ENCODE data around the gene ZNF773.
A peak's percentile ranks its signal among the peaks of the same experiment; 100 is the strongest.
"Not testable (repeated sequence)": the region's sequence is repeated elsewhere in the genome, so short reads cannot be mapped to it uniquely, and the experiment has no call there.

ZNF773 gene

DNA sequence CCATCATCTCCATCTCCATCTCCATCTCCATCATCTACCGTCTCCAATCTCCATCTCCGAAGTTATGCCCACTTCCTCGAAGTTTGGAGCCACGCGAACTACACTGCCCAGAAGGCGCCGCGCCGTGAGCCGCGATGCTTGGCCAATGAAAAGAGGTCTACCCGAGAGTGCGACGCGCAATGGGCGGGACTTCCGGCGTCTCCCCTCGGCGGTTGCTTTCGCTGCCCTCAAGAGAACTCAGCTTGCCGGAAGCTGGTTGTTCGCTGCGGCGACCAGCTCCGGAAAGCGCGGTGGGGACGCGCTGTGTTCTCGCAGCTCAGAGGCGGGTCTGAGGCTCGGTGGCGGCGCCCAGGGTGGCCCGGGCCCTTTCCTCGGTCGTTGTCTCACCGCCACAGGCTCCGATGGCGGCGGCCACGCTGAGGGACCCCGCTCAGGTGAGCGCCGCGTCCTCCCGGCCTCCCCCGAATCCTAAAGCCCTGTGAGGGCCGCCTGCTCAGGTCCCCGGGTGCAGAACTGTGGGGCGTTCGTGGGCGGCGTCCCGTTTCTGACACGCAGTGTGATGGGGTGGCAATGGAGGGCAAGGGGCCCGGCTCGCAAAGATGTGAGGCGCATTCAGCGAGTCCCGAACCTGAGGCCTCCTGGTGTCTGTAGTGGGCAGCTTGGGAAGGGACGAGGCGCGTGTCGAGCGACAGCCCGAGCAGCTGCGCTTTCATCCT is at the start of gene ZNF773:
Gene ZNF773 (plus strand): TSS at position 259 of the 716 bp plus-strand sequence. CDS start 143 bp downstream, at position 402.
- not testable (repeated sequence) for H3K27me3 ChIP-seq (ENCODE audit: control insufficient read depth, insufficient read depth, low read length); H3K4me1 ChIP-seq; H3K36me3 ChIP-seq (ENCODE audit: control insufficient read depth, insufficient read depth, low read length); H3K9me3 ChIP-seq (ENCODE audit: control insufficient read depth, low read length); H3K79me2 ChIP-seq
- Histone ChIP-seq H3K27ac (peak within 1 kb of the TSS; percentile 74), H3K4me3 (ENCODE audit: low read depth, low read length) (peak within 1 kb of the TSS; percentile 92), H3K4me2 (ENCODE audit: low read length) (peak within 1 kb of the TSS; percentile 58), H3K9ac (peak within 1 kb of the TSS; percentile 74), H2AFZ (peak within 1 kb of the TSS; percentile 28)

DNA sequence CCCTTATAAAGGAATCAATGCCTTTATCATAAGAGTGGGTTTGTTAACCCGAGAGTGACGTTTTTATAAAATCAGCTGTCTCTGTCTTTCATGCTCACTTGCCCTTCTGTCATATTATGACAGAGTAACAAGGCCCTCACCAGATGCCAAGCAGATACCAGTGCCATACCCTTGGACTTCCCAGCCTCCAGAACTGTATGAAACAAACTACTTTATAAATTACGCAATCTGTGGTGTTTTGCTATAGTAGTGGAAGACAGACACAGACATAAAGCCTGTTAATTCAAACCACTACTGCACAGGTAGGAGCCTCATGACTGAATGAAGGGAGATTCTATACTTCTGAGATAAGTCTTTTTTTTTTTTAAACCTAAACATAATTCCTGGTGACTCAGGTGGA is 47.4 kb upstream of the ZNF773 start:
- H3K4me3 ChIP-seq (ENCODE audit: low read depth, low read length): no peak overlapping the region
- H3K9me3 ChIP-seq (ENCODE audit: control insufficient read depth, low read length): no peaks in the 10 kb centered on the region
- TF ChIP-seq, protein P1, sequence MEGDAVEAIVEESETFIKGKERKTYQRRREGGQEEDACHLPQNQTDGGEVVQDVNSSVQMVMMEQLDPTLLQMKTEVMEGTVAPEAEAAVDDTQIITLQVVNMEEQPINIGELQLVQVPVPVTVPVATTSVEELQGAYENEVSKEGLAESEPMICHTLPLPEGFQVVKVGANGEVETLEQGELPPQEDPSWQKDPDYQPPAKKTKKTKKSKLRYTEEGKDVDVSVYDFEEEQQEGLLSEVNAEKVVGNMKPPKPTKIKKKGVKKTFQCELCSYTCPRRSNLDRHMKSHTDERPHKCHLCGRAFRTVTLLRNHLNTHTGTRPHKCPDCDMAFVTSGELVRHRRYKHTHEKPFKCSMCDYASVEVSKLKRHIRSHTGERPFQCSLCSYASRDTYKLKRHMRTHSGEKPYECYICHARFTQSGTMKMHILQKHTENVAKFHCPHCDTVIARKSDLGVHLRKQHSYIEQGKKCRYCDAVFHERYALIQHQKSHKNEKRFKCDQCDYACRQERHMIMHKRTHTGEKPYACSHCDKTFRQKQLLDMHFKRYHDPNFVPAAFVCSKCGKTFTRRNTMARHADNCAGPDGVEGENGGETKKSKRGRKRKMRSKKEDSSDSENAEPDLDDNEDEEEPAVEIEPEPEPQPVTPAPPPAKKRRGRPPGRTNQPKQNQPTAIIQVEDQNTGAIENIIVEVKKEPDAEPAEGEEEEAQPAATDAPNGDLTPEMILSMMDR (IDR thresholded peaks at IDR 0.05): no peak

DNA sequence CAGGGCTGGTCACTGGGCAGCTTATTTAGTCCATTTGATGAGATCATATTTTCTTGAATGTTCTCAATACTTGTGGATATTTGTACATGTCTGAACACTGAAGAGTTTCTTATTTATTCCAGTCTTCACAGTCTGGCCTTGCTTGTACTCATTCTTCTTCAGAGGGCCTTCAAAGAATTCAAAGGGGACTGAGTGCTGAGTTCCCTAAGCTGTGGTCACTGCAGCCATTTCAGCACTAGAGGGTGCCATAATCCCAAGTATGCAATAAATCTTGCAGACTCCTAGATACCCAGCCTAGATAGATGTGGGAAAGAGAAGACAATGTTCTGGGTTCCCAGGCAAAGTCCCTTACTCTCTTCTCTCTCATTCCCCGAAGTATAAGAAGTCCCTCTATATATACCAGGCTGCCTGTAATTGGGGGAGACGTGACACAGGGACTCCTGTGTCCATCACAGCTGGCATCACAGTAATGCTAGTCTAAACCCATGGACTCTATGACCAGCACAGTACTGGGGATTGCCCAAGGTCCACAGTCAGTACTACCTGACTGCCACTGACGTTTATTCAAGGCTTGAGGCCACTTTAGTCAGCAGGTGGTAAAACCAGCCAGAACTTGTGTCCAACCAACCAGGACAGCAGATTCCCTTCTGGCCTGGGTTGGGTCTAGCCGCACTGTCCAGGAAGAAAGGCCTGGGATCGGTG is 33.9 kb upstream of the ZNF773 start:
- Histone ChIP-seq H3K9me3 (ENCODE audit: control insufficient read depth, low read length) (peaks cover 13% of the 10 kb centered on the region), H3K27me3 (ENCODE audit: control insufficient read depth, insufficient read depth, low read length) (no peaks in the 10 kb centered on the region), H3K4me2 (ENCODE audit: low read length) (no peak overlapping the region), H3K4me3 (ENCODE audit: low read depth, low read length) (no peak overlapping the region), H2AFZ (no peak overlapping the region), H3K79me2 (no peaks in the 10 kb centered on the region), H3K4me1 (no peaks in the 10 kb centered on the region), H3K36me3 (ENCODE audit: control insufficient read depth, insufficient read depth, low read length) (peaks cover 28% of the 10 kb centered on the region), H3K27ac (no peak overlapping the region), H3K9ac (no peak overlapping the region)
- TF ChIP-seq, protein P1 (IDR thresholded peaks at IDR 0.05): no peak

More for the DNA sequence above, 47.4 kb upstream of the ZNF773 start:
- no peaks in the 10 kb centered on the region for H3K36me3 ChIP-seq (ENCODE audit: control insufficient read depth, insufficient read depth, low read length)
- H2AFZ ChIP-seq: no peak overlapping the region
- no peak overlapping the region for H3K4me2 ChIP-seq (ENCODE audit: low read length)
- H3K79me2 ChIP-seq: no peaks in the 10 kb centered on the region
- H3K27me3 ChIP-seq (ENCODE audit: control insufficient read depth, insufficient read depth, low read length): no peaks in the 10 kb centered on the region
- H3K4me1 ChIP-seq: no peaks in the 10 kb centered on the region
- no peak overlapping the region for H3K9ac ChIP-seq
- no peak overlapping the region for H3K27ac ChIP-seq

DNA sequence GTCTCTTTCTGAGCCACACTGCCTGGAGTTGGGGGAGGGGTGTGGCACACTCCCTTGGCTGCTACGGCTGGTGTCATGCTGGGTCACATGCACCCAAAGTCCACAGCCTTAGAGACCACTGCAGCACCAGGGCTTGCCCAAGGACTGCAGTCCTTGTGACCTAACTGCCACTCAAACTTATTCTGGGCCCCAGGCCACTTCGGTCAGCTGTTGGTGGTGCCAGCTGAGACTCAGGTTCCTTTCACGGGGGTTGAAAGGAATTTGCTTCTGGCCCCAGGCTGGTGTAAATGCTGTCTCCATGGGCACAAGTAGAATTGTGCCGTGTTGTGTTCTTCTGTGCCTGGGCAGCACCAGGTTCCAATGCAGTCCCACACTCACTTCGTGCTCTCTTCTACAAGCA is 33.2 kb upstream of the ZNF773 start:
- H3K79me2 ChIP-seq: no peaks in the 10 kb centered on the region
- no peak overlapping the region for H2AFZ ChIP-seq
- peaks cover 34% of the 10 kb centered on the region for H3K36me3 ChIP-seq (ENCODE audit: control insufficient read depth, insufficient read depth, low read length)
- H3K9ac ChIP-seq: no peak overlapping the region
- H3K4me2 ChIP-seq (ENCODE audit: low read length): no peak overlapping the region
- H3K27me3 ChIP-seq (ENCODE audit: control insufficient read depth, insufficient read depth, low read length): no peaks in the 10 kb centered on the region
- H3K9me3 ChIP-seq (ENCODE audit: control insufficient read depth, low read length): peaks cover 13% of the 10 kb centered on the region
- TF ChIP-seq, protein P1 (IDR thresholded peaks at IDR 0.05): no peak
- H3K27ac ChIP-seq: no peak overlapping the region
- no peak overlapping the region for H3K4me3 ChIP-seq (ENCODE audit: low read depth, low read length)
- H3K4me1 ChIP-seq: no peaks in the 10 kb centered on the region

DNA sequence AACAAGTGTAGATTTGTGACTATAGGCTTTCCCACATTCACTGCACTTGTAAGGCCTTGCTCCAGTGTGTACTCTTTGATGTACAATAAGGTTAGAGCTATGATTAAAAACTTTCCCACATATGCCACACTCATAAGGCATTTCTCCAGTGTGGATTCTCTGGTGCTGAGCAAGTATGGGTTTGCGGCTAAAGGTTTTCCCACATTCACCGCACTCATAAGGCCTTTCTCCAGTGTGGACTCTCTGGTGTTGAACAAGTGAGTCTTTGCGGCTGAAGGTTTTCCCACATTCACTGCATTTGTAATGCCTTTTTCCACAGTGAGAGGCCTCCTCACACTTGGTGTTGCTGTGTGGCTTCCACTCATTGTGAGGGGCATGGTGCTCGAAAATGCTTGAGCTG is 26.1 kb upstream of the ZNF773 start:
- Histone ChIP-seq H3K79me2 (peaks cover 17% of the 10 kb centered on the region), H3K27ac (no peak overlapping the region), H3K36me3 (ENCODE audit: control insufficient read depth, insufficient read depth, low read length) (peaks cover 56% of the 10 kb centered on the region), H3K9ac (no peak overlapping the region), H3K9me3 (ENCODE audit: control insufficient read depth, low read length) (peaks cover 29% of the 10 kb centered on the region), H3K4me2 (ENCODE audit: low read length) (no peak overlapping the region), H3K4me3 (ENCODE audit: low read depth, low read length) (no peak overlapping the region), H3K27me3 (ENCODE audit: control insufficient read depth, insufficient read depth, low read length) (no peaks in the 10 kb centered on the region), H2AFZ (no peak overlapping the region), H3K4me1 (no peaks in the 10 kb centered on the region)
- TF ChIP-seq, protein P1 (IDR thresholded peaks at IDR 0.05): no peak
